ENCODE measurements around the gene KRT74.

- TF ChIP-seq CTCF (conservative IDR thresholded peaks at IDR 0.05) (no peak), ZFX (IDR thresholded peaks at IDR 0.05) (no peak)
Measured at GRCh38 chr12:52531566-52532300, 41.9 kb downstream of the KRT74 start.

Measured in C4-2B (cell line).